Measurements from ENCODE around the gene CMTR1. TPM values are rescaled to one million over a fixed set of nuclear protein-coding genes. Genes with fewer than 3 reads are reported as not detected.

The CMTR1 gene
- total RNA-seq, 1 donor, result 33.4 TPM

- DNase-seq (ENCODE audit: low read depth in 2 of 3, low spot score in 2 of 3), result peak in 1 of 3 donors; percentile 53
Measured at GRCh38 chr6:37525460-37526357, 92.7 kb downstream of the CMTR1 start.

- DNase-seq (ENCODE audit: low read depth in 2 of 3, low spot score in 2 of 3), result no peak
Measured at GRCh38 chr6:37528541-37528940, 95.5 kb downstream of the CMTR1 start.

- DNase-seq (ENCODE audit: low read depth in 2 of 3, low spot score in 2 of 3), result no peak
Measured at GRCh38 chr6:37530297-37530696, 97.3 kb downstream of the CMTR1 start.

GRCh38 chr6:37531026-37531425 lies 98.0 kb downstream of the CMTR1 start:
- DNase-seq (ENCODE audit: low read depth in 2 of 3, low spot score in 2 of 3), result no peak

Other genes with a start within 250 kb of the CMTR1 start
- 10.0 TPM for gene TBC1D22B, start 175.4 kb upstream of the CMTR1 start, total RNA-seq
- gene TMEM217, start 175.1 kb upstream of the CMTR1 start, total RNA-seq, result 13.7 TPM
- gene RNF8, start 79.2 kb upstream of the CMTR1 start, total RNA-seq, result 16.4 TPM
- 7.0 TPM for gene CCDC167, start 66.7 kb downstream of the CMTR1 start, total RNA-seq